Sciatic nerve (tissue), 2 donors: Measurements from ENCODE around the gene GRIN2A. TPM values are rescaled to one million over a fixed set of nuclear protein-coding genes. Genes with fewer than 3 reads are reported as not detected.

Experiments used
- ATAC-seq: fragments of 200-7000 bp; cut with Tn5 transposase; one replicate; pipeline ENCODE4 v1.9.1; 2020; ENCODE audit warnings: mild to moderate bottlenecking, moderate library complexity
- DNase-seq: peaks from one replicate; pipeline ENCODE4 v3.0.0-alpha.2; 2020; ENCODE audit warnings: low spot score
- intact Hi-C: fragments of 100-400 bp; cut with DNase I; formaldehyde crosslinking; loops from one replicate; pipeline ENCODE4 v1.14.2; 2022
- total RNA-seq: library from RNA; stranded (reverse); fragmentation: NEBNext Ultra II Directional; extraction: Animal tissue kit (Norgen Biotek cat#: 25700); gene quantifications from one replicate; pipeline ENCODE4 v1.2.1, GENCODE V29; 2021
- donor health status: DM: no; HTN: no; CAD: no.
- donor health status: DM: no; HTN: no; CAD: no.

The GRIN2A gene
- total RNA-seq, 1 donor from 2014 or later: 0.89 TPM

DNA sequence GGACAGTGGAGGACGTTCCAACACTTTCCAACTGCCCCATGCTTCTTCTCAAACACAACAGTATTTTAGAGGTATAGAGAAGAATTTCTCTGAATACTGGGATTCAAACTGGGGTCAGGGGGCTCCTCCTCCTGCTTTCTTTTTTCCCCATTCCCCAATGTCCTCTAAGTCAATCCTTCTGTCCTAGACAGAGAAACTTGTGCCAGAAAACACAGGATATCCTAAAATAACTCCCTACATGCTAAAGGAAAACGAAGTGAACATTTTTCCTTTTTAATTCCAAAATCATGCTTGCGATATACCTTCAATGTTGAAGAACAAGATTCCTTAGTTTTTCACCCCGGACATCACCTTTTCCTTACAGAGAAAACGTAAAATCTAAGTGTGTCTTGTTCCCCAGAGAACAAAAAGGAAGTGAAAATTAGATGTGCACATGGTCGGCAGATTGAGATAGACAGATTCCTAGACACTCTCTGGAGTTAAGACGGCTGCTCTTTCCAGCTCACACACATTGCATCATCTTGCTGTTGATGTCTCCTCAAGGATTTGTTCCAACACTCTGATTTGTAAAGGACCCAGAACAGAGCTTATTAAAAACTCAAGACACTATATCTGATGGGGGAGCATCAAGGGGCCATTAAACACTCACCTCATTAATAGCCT is 228.2 kb downstream of the GRIN2A start:
- ATAC-seq: no peak

DNA sequence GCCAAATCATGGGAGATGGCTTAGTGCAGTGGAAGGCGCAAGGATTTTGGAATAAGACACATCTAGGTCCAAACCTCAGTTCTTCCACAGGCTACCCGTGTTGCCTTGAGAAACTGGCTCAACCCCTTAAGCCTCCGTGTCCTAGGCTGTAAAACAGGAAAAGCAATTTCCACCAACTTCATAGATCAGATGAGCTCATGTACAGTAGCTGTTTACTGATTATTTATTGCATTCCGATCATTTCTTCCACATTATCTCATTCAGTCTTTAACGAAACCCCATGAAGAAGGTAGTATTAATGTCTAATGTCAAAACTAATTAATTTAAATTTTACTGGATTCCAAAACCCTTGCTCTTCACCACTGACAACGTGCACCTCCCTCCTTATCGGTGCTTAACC is 231.6 kb downstream of the GRIN2A start:
- intact Hi-C loops: no loop called here
- DNase-seq (no peak), ATAC-seq (no peak)

More for the DNA sequence above, 228.2 kb downstream of the GRIN2A start:
- intact Hi-C loops: no loop called here
- DNase-seq: no peak

DNA sequence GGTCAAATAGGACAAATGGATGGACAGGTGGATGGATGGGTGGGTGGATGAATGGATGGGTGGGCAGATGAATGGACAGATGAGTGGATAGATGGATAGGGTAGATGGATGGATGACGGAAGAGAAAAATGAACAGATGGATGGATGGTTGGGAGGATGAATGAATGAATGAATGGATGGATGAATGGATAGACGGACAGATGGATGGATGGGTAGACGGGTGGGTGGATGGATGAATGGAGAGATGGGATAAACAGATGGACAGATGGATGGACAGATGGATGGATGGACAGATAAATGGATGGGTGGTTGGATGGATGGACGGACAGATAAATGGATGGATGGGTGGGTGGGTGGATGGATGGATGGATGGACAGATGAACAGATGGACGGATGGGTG is 232.8 kb downstream of the GRIN2A start:
- DNase-seq (no peak), ATAC-seq (no peak)
- intact Hi-C loops: no loop called here

DNA sequence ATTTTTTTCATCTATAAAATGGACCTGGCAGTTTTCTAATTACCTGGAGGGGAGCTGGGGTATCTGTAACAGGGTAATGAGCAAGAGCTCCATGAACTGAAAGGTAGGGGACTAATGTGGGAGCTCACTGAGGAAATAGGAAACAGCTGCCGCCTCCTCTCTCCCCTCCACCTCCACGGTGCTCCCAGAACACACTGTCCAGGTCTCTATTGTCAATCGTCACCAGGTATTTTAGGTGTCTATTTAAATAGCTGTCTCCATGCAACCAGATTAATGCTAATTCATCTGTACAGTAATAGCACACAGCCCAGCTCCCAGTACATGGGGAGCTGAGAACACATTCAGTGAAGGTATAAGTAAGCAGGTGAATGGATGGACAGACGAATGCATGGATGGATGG is 233.3 kb downstream of the GRIN2A start:
- ATAC-seq (no peak), DNase-seq (no peak)
- intact Hi-C loops: no loop called here

DNA sequence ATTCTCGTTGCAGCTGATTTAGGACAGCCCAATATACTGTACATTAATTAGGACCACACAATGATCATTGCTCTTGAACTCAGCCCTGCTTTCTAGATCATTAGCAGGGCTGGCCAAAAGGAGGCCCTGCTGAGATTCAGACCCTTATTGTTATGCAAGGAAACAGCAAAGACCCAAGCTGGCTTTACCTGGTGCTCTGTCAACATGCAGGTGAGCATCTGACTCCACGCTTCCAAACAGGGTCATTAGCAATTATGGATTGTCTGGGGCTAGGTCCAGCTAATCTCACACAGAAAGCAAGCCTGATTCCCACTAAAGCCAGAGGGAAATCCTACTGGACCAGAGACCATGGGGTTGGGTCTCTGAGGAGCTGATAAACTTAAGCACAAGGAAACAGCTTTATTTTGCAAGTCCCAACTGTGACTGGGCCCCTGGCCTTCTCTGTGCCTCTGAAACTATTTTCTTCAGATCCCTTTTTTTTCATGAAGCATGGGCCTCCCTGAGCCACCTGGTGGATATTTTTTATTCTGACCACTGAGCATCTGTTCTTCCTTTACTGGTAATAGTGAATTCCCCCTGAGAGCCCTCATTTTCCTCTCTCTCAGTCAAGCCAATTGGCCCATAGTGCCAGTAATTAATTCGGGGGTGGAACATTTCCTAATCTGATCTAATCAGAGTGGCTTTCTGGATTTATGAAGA is 236.1 kb downstream of the GRIN2A start:
- no peak for ATAC-seq
- intact Hi-C loops: no loop called here

DNA sequence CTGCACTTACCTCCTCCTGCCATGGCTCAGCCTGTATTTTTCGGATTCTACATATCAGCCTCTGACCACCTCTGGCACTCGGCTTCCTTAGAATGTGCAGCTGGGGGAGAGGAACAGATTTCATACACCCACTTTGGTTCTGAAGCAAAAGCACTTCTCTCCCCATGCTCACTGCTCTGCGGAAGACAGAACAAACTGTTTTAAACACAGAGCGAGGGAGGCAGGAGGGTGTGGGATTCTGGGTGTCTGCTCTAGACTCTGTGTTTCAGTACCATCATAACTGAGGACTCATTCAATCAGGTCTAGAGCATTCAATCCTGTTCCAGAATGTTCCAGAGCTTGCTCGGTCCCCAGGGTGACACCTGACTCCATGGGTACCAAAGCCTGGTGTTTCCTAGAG is 239.1 kb downstream of the GRIN2A start:
- DNase-seq (no peak), ATAC-seq (no peak)
- intact Hi-C loops: no loop called here

More for the DNA sequence above, 236.1 kb downstream of the GRIN2A start:
- no peak for DNase-seq

DNA sequence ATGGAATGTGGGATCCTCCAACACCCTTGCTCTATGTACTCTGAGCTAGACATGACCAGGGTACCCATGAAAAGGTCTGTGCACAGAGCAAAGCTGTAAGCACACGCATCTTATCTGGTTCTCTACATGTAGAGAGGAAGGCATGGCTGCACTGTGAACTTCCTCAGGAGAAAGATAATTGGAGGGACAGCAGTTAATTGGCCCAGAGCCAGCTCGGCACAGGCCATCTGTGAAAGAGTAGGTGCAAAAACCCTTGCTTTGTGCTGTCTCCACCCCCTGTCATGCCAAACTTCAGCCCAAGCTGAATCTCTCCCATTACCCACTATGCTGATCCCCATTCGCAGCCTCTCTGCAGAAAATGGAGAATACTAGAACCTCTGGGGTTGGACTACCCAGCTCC is 241.0 kb downstream of the GRIN2A start:
- DNase-seq (no peak), ATAC-seq (no peak)
- intact Hi-C loops: no loop called here

DNA sequence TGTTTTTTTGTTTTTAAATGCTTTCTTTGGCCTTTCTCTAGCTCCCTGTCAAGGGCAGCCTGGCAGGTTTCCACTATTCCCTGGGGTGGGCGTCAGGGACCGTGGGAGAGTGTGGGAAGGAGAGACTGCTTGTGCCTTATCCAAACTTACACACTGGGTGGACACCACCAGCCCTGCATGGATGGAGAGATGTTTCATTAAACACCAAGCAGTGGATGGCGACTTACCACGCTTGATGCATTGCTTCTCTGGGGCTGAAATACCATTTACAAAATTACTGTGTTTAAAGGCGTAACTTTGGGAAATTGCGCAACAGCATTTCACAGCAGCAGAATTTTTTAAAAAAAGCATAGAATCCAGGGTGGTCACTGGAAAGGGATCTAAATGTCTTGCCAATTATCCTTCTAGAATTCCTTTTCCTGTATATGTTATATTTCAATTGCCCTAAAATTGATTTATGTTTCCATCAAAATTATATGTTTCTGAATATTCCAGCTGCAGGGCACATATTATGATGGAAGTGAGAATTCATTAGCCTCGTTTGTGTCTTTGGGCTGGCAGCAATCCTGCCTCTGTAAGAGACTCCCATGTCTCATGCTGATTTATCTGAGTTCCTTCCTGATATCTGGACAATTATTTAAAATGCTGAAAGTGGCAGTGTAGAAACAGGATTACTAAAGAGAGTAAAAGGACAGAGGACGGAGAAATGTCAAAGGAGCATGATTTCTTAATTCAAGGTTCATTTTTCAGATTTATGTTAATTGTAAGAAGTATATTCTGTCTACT is 247.3 kb downstream of the GRIN2A start:
- intact Hi-C loops: no loop called here
- ATAC-seq (peak; percentile 51), DNase-seq (no peak)

DNA sequence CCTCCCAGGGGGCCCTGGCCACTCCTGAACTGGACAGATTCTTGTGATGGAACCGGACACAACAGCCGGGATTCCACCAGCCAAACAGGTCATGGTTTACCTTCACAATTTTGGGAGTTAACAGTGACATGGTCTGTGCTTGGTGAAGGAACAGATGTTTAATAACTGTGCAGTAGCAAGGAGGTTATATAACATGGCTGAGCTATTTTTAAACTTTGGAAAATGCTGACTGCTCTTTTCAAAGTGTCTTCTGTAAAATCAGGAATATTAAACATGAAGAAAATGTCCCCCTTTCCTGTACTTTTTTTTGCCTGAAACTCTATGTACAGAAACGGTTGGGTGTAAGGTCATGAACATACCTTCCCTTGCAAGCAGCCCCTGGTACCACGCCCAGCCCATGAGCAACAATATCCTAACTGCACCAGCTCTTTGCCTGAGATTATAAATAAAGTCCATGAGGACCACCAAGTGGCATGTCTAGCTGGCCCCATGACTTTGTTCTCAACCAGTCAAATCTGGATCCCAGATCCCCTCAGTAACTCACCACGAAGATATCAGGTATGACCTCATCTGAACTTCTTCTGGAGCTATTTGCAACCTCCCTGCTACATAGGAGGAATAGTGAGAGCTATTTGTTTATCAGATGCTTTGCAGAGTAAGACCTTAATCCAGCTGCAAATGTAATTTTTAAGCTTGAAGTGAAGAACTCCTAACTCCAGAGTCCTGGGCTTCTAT is 249.1 kb downstream of the GRIN2A start:
- DNase-seq (no peak), ATAC-seq (no peak)
- intact Hi-C loops: no loop called here

DNA sequence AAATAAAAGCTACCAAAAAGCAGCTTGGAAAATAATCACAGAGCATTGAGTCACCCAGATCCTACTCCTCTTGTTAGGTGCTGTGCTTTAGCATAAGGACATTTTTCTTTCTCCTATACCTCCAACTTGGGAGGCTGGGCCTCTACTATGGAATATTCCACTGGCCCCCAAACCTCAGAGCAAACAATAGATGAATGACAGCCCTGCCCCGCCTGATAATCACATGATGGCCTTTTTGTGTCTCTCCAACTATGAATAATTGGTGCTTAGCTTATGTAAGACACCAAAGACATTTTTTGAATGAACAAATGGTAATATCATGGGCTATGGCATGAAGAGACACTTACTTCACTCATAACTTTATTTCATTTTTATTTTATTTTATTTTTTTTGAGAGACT is 250.2 kb downstream of the GRIN2A start:
- no peak for ATAC-seq

DNA sequence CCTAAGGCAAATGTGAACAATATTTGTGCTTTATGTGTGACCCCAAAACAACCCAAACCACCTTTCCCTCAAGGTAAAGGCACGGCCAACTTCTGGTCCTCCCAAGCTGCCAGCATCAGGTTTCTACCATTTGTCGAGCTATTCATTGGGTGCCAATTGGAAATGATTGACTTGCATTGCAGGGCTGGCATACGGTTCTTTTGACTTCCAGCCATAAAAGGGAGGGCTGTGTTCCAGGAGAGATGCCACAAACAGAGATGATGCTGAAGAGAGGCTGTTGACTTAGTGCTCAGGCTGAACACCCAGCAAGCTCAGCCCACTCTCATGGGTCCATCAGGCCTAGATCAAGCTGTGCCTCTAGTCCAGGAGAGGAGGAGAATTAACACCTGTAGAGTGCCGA is 252.4 kb downstream of the GRIN2A start:
- no peak for DNase-seq
- intact Hi-C loops: no loop called here
- no peak for ATAC-seq

More for the DNA sequence above, 250.2 kb downstream of the GRIN2A start:
- DNase-seq: no peak
- intact Hi-C loops: no loop called here

DNA sequence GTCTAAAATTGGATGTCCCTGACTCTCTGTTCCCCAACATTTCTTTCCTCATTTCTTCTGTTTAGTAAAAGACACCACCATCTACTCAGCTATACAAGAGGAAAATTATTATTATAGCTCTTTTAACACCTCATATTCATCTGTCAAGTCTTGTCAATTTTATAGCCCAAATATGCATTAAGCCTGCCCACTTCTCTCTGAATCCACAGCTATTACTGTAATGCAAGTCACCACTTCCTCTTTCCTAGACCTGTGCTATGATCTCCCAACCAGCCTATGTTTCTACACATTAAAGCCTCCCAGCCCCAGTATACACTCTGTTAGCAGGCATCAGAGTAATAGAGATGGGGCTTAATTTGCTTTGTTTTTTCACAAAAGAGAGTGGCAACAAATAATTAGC is 252.9 kb downstream of the GRIN2A start:
- intact Hi-C loops: no loop called here
- DNase-seq: no peak
- no peak for ATAC-seq

DNA sequence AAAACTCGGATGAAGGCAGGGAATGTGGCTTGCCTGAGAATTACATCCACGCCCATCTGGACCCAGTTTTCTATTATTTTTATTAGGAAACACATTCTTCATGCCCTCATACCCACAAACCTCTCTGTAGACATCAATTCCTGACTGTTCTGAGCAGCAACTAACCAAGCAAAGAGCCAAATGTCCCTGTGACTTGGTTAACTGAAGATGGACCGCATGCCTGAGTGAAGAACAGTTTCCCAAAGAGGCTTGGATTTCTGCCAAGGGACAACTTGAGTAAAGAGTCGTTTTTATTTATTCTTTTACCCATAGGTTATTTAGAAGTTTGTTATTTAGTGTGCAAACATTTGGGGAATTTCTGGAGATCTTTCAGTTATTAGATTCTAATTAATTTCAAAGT is 259.8 kb downstream of the GRIN2A start:
- DNase-seq (no peak), ATAC-seq (no peak)
- intact Hi-C loops: no loop called here

DNA sequence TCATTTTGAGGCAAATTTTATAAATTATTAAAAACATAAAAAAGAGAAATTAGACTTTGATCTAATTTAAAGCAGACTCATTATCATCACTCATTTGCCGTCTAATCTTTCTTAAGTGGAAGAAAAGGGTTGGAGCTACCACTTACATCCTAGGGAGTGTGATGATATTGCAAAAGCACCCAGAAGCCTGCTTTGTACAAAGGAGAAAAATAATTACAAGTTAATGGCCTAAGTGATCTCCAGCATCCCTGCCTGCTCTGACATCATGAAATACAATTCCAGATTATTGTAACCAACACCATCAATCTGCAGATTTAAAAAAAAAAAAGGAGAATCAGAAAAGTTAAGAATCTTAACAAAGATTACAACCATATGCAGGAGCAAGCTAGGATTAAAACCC is 260.2 kb downstream of the GRIN2A start:
- intact Hi-C loops: no loop called here
- DNase-seq (no peak), ATAC-seq (no peak)

DNA sequence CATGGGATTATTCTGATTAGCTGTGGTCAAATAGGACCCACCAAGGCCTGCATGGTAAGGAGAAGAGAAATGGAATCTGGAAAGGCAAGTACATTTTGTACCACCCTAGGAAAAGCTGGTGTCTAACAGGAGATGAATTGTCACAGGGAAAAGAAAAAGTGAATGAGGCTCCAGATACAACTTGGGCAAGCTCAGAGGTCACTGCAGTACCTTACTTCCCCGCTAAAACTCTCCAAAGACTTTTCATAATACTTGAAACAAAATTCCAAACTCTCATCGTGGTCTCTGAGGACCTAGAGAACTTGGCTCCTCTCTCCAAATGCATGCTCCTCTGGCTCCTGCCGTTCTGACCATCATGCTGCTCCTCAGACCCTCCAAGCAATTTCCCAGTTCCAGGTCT is 262.8 kb downstream of the GRIN2A start:
- no peak for ATAC-seq
- no peak for DNase-seq
- intact Hi-C loops: no loop called here

DNA sequence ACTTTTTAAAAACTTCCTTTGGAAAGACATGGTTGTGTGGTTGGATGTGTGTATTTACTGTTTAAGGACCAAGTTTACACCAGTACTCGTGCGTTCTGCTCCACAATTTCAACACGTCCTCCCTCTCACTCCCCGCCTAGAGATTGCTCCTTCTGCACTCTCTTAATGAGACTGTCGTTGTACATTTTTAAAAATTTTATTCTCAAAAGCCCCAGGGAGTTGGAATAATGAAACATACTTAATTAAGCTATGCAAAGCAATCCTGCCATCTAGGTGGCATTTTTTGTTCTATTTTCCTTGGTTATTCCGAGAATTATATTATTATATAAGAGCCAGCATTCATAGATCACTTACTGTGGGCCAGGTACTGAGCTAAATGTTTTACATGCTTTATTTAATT is 264.5 kb downstream of the GRIN2A start:
- intact Hi-C loops: no loop called here
- DNase-seq: no peak
- no peak for ATAC-seq

DNA sequence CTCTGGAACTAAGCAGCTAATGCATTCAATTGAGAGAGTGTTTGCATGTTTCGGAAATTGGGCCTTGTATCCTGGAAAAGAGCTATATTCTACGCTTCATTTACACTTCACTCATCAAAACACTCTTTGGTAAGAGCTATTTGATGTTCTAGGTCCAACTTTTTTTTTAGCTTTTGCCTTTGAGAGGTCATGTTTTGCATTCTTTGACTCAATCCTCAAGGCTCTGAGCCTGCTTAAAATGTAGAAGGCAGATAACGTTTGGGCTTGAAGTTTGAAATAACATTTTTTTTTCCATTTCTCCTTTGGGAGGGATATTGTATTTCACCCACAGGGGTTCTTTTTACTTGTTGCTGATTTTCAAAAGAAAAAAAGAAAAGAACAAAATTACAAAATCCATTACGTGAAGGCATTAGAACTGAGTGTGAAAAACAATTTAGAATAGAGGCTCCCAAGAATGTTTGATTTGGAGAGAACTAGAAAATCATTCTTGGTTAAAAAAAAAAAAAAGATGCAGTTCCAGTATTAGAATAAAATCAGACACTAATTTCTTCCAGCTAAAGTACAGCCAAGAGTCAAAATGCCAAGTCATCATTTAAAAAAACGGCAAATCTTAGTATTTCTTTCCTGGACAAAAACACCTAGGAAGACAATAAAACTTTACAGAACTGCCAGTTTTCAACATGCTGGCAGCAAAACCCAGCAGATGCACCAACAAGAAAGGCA is 268.5 kb downstream of the GRIN2A start:
- intact Hi-C loops: no loop called here
- ATAC-seq (peak; percentile 92), DNase-seq (no peak)

DNA sequence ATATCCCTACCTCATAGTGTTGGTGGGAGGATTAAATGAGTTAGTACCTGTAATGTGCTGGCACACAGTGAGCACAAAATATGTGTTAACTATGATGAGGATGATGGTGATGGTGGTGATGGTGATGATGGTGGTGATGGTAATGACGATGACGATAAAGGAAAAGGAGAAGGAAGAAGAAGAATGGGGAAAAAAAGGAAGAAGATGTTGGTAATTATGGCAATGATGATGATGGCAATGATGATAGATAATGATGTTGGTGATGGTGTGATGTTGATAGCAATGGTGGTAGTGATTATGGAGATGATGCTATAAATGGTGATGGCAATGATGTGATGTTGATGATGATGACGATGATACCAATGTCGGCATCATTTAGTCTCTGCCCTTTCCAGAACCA is 270.2 kb downstream of the GRIN2A start:
- DNase-seq: no peak
- ATAC-seq: no peak
- intact Hi-C loops: no loop called here

DNA sequence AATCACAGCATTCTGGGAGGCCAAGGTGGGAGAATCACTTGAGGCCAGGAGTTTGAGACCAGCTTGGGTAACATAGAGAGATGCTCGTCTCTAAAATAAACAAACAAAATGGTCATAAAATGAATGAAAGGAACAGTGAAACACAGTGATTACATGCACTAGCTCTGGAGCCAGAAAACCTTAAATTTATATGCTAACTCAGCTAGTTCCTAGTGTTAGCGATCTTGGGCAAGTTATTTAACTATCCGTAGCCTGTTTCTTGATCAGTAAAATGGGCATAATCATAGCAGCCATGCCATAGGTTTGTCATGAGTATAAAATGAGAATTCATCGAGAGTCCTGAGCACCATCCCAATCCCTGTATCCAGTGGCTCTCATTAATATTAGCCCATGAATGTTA is 271.0 kb downstream of the GRIN2A start:
- no peak for ATAC-seq

More for the DNA sequence above, 271.0 kb downstream of the GRIN2A start:
- intact Hi-C loops: no loop called here
- no peak for DNase-seq
